Measurements from ENCODE around the gene PAX4.

GRCh38 chr7:127658970-127659630 is 41.2 kb upstream of the PAX4 start:
- TF ChIP-seq POLR2A (conservative IDR thresholded peaks at IDR 0.05) (no peak), CEBPB (tag; IDR thresholded peaks at IDR 0.05) (no peak), NCOA2 (IDR thresholded peaks at IDR 0.05; ENCODE audit: partially characterized antibody in 2 of 2) (no peak), CCAR2 (IDR thresholded peaks at IDR 0.05; ENCODE audit: low read depth, low read length) (no peak), JUN (IDR thresholded peaks at IDR 0.05; ENCODE audit: borderline replicate concordance, low read depth, low read length) (no peak), JUN (CRISPR knock-in tag; IDR thresholded peaks at IDR 0.05; ENCODE audit: borderline replicate concordance) (no peak), ATF6 (CRISPR knock-in tag; IDR thresholded peaks at IDR 0.05) (no peak), EZH2 (IDR thresholded peaks at IDR 0.05; ENCODE audit: borderline replicate concordance, low read depth, low read length) (no peak), USF2 (CRISPR knock-in tag; IDR thresholded peaks at IDR 0.05) (no peak), CTCF (IDR thresholded peaks at IDR 0.05 in 2 of 3, conservative IDR thresholded peaks at IDR 0.05 in 1 of 3; ENCODE audit: insufficient read depth in 2 of 3, low read depth in 1 of 3, low read length in 3 of 3) (no peak), FOS (IDR thresholded peaks at IDR 0.05; ENCODE audit: extremely low read depth, insufficient read length) (no peak), KAT7 (CRISPR knock-in tag; IDR thresholded peaks at IDR 0.05; ENCODE audit: borderline replicate concordance) (no peak), CBX3 (IDR thresholded peaks at IDR 0.05; ENCODE audit: borderline replicate concordance in 1 of 2, low read length in 2 of 2) (no peak), KAT2B (IDR thresholded peaks at IDR 0.05; ENCODE audit: low read depth, low read length) (no peak)

Measured in K562 (cell line).